Stimulated activated CD4-positive, alpha-beta T cell treated with anti-CD3 and anti-CD28 coated beads, Interleukin-4, amount 100 ng/mL, for 4 hours (primary cell): ENCODE measurements around the gene LHX5.
A peak's percentile ranks its signal among the peaks of the same experiment; 100 is the strongest.

ENCODE experiments used
- DNase-seq, 2 experiments: peaks; one replicate each; pipeline ENCODE4 v3.0.0-alpha.2; 2020

LHX5 gene

GRCh38 chr12:113464852-113465719 is 6.6 kb downstream of the LHX5 start:
- no peak for DNase-seq

GRCh38 chr12:113464452-113464775 is 7.3 kb downstream of the LHX5 start:
- no peak for DNase-seq

- DNase-seq = no peak
Measured at GRCh38 chr12:113463746-113464451, 7.8 kb downstream of the LHX5 start.

GRCh38 chr12:113462998-113463745 is 8.5 kb downstream of the LHX5 start:
- DNase-seq = no peak

GRCh38 chr12:113462117-113462774 is 9.4 kb downstream of the LHX5 start:
- peak; percentile 53 to 70 for DNase-seq

GRCh38 chr12:113461666-113462065 is 10.0 kb downstream of the LHX5 start:
- DNase-seq = no peak

GRCh38 chr12:113459981-113460380 is 11.7 kb downstream of the LHX5 start:
- DNase-seq = no peak

GRCh38 chr12:113457710-113458109 is 14.0 kb downstream of the LHX5 start:
- DNase-seq = no peak

GRCh38 chr12:113457185-113457584 is 14.5 kb downstream of the LHX5 start:
- DNase-seq = no peak

- DNase-seq = no peak
Measured at GRCh38 chr12:113456761-113457160, 14.9 kb downstream of the LHX5 start.

GRCh38 chr12:113456199-113456598 is 15.5 kb downstream of the LHX5 start:
- DNase-seq = no peak

- DNase-seq = no peak
Measured at GRCh38 chr12:113453330-113453729, 18.3 kb downstream of the LHX5 start.

- no peak for DNase-seq
Measured at GRCh38 chr12:113452458-113452857, 19.2 kb downstream of the LHX5 start.

- no peak for DNase-seq
Measured at GRCh38 chr12:113449839-113450238, 21.8 kb downstream of the LHX5 start.

GRCh38 chr12:113449299-113449698 is 22.4 kb downstream of the LHX5 start:
- DNase-seq = no peak

GRCh38 chr12:113448873-113449272 is 22.8 kb downstream of the LHX5 start:
- no peak for DNase-seq

GRCh38 chr12:113445544-113446171 is 26.0 kb downstream of the LHX5 start:
- DNase-seq = no peak

- no peak for DNase-seq
Measured at GRCh38 chr12:113443030-113443539, 28.6 kb downstream of the LHX5 start.

GRCh38 chr12:113440947-113441782 is 30.5 kb downstream of the LHX5 start:
- DNase-seq = no peak

- no peak for DNase-seq
Measured at GRCh38 chr12:113440336-113440735, 31.3 kb downstream of the LHX5 start.

- DNase-seq = no peak
Measured at GRCh38 chr12:113439606-113440030, 32.1 kb downstream of the LHX5 start.

GRCh38 chr12:113439301-113439597 is 32.4 kb downstream of the LHX5 start:
- no peak for DNase-seq
